Peyer's patch (tissue), 4 donors: ENCODE data around the gene ORAI2.

Source experiments
- CTCF ChIP-seq, 6 experiments: fragments of 450-650 bp in 4 of 6; fragments of 200-600 bp in 2 of 6; sonication (generic) in 1 of 6; IDR thresholded peaks; one replicate each; pipeline ENCODE4 v1.5.1; 2017 to 2019; ENCODE audit warnings: antibody characterized with exemption in 6 of 6, mild to moderate bottlenecking in 3 of 6, moderate library complexity in 1 of 6
- POLR2A ChIP-seq, 2 donors: fragments of 450-650 bp; IDR thresholded peaks; one replicate each; pipeline ENCODE4 v1.5.1; 2017; ENCODE audit warnings: antibody characterized with exemption in 2 of 2, mild to moderate bottlenecking in 2 of 2, moderate library complexity in 2 of 2

- no peak for TF ChIP-seq CTCF (IDR thresholded peaks at IDR 0.05)
- TF ChIP-seq POLR2A (IDR thresholded peaks at IDR 0.05): no peak
These were observed 36.1 kb downstream of the ORAI2 start for GRCh38 chr7:102469351-102469971.
